HepG2 (cell line): ENCODE results near the gene JAGN1. TPM values are rescaled to one million over a fixed set of nuclear protein-coding genes. Genes with fewer than 3 reads are reported as not detected.
A peak's percentile ranks its signal among the peaks of the same experiment; 100 is the strongest.
"Not testable (repeated sequence)": the region's sequence is repeated elsewhere in the genome, so short reads cannot be mapped to it uniquely, and the experiment has no call there.

ENCODE experiments used
- ATAC-seq: fragments of 200-7000 bp; cut with Tn5 transposase; 3 replicates; pipeline ENCODE4 v1.9.1; 2020; ENCODE audit warnings: mild to moderate bottlenecking, moderate library complexity
- BruUV-seq: library from RNA; stranded (reverse); fragments of 400-500 nt; replicated peaks from 2 replicates; lab custom pipeline; 2021; lab: Mats Ljungman, UMichigan
- CTCF ChIA-PET: fragments of 300-600 bp; formaldehyde crosslinking; extraction: SDS; loops from one replicate; lab custom pipeline; 2021; ENCODE audit warnings: low total read pairs, inconsistent platforms, low intra/inter-chr PET ratio; lab: Yijun Ruan, JAX
- POLR2A ChIA-PET: fragments of 350-600 bp; sonication (Branson Sonifier 250); formaldehyde crosslinking; loops from one replicate; lab custom pipeline; 2020; ENCODE audit warnings: antibody characterized with exemption, inconsistent platforms; lab: Yijun Ruan, JAX
- DNase-seq: peaks from one replicate; pipeline ENCODE4 v3.0.0-alpha.2; 2015; ENCODE audit warnings: low spot score
- FAIRE-seq: peaks from 3 replicates; lab custom pipeline; 2011; peaks lifted over from hg19 to GRCh38; lab: Jason Lieb, UNC
- H2AFZ ChIP-seq: one replicate; pipeline ENCODE4 v1.6.1; 2011; ENCODE audit warnings: low read length, inconsistent platforms
- H3K27ac ChIP-seq: fragments of 300-600 bp; 3 replicates; pipeline ENCODE4 v1.8.0; 2011; ENCODE audit warnings: mixed run types, mild to moderate bottlenecking, mixed read lengths, low read length, inconsistent platforms; ENCODE audit not compliant: insufficient read depth; ENCODE audit errors: extremely low read length
- H3K27me3 ChIP-seq, 2 experiments: fragments of 200-600 bp in 1 of 2; 2 replicates in 1 of 2; 3 replicates in 1 of 2; pipeline versions ENCODE4 v1.6.0 to v1.8.0; 2011; ENCODE audit warnings: low read length in 2 of 2, mild to moderate bottlenecking in 2 of 2, moderate library complexity in 2 of 2, inconsistent platforms in 1 of 2; ENCODE audit not compliant: insufficient read depth in 2 of 2, control insufficient read depth in 1 of 2
- H3K36me3 ChIP-seq, 2 experiments: fragments of 200-600 bp in 1 of 2; replicated peaks in 1 of 2; 2 replicates in 1 of 2; 3 replicates in 1 of 2; pipeline versions ENCODE4 v1.5.1 to v1.8.0; 2011; ENCODE audit warnings: low read length in 2 of 2, inconsistent platforms in 1 of 2; ENCODE audit not compliant: insufficient read depth in 2 of 2, control insufficient read depth in 1 of 2
- H3K4me1 ChIP-seq: 2 replicates; pipeline ENCODE4 v1.5.1; 2012; ENCODE audit warnings: low read length, inconsistent platforms; ENCODE audit not compliant: insufficient read depth
- H3K4me2 ChIP-seq: 2 replicates; pipeline ENCODE4 v1.6.0; 2011; ENCODE audit warnings: low read depth, low read length, inconsistent platforms
- H3K4me3 ChIP-seq, 3 experiments: fragments of 200-600 bp in 1 of 3; sonication (generic), shearing (Covaris generic) in 1 of 3; replicated peaks in 1 of 3; 2 replicates each; pipeline ENCODE4 v1.5.1; 2011 to 2016; ENCODE audit warnings: low read length in 3 of 3, inconsistent platforms in 2 of 3, low read depth in 2 of 3, mild to moderate bottlenecking in 2 of 3, control low read depth in 1 of 3, mixed read lengths in 1 of 3; ENCODE audit not compliant: insufficient read depth in 1 of 3
- H3K79me2 ChIP-seq: one replicate; pipeline ENCODE4 v1.6.1; 2011; ENCODE audit warnings: low read length, inconsistent platforms; ENCODE audit not compliant: insufficient read depth
- H3K9ac ChIP-seq: 2 replicates; pipeline ENCODE4 v1.6.0; 2011; ENCODE audit warnings: mild to moderate bottlenecking, low read depth, low read length, inconsistent platforms; ENCODE audit not compliant: insufficient read depth
- H3K9me3 ChIP-seq: 2 replicates; pipeline ENCODE4 v1.5.1; 2012; ENCODE audit warnings: mild to moderate bottlenecking, low read length
- H4K20me1 ChIP-seq: 2 replicates; pipeline ENCODE4 v1.6.0; 2011; ENCODE audit warnings: inconsistent platforms, mild to moderate bottlenecking, low read length, moderate library complexity; ENCODE audit not compliant: insufficient read depth
- CEBPG ChIP-seq: IDR thresholded peaks from 2 replicates; pipeline ENCODE4 v1.6.1; 2016
- CHD4 ChIP-seq: fragments of 200-600 bp; sonication (generic); IDR thresholded peaks from 2 replicates; pipeline ENCODE4 v1.7.0; 2017; ENCODE audit warnings: mild to moderate bottlenecking, low read length, borderline replicate concordance
- ELF3 ChIP-seq: IDR thresholded peaks from 2 replicates; pipeline ENCODE4 v1.6.1; 2016; ENCODE audit warnings: missing genetic modification reagents, missing compliant biosample characterization
- FOXK2 ChIP-seq: fragments of 450-650 bp; IDR thresholded peaks from 2 replicates; pipeline ENCODE4 v1.6.1; 2016
- FOXP1 ChIP-seq, 2 experiments: fragments of 450-650 bp in 1 of 2; IDR thresholded peaks; 2 replicates each; pipeline ENCODE4 v1.6.1; 2017 to 2018; ENCODE audit warnings: antibody characterized with exemption in 1 of 2
- GMEB1 ChIP-seq: sonication (generic); formaldehyde crosslinking; IDR thresholded peaks from 2 replicates; pipeline ENCODE4 v1.5.1; 2020; ENCODE audit warnings: missing genetic modification reagents, mild to moderate bottlenecking, borderline replicate concordance
- IRF2 ChIP-seq: IDR thresholded peaks from 2 replicates; pipeline ENCODE4 v1.6.1; 2018; ENCODE audit warnings: missing genetic modification reagents, missing compliant biosample characterization
- MED1 ChIP-seq: sonication (generic); formaldehyde crosslinking; IDR thresholded peaks from 2 replicates; pipeline ENCODE4 v1.4.0; 2020; ENCODE audit warnings: missing genetic modification reagents
- MXI1 ChIP-seq: IDR thresholded peaks from 3 replicates; pipeline ENCODE4 v1.6.1; 2012; ENCODE audit warnings: low read depth, low read length, inconsistent platforms, borderline replicate concordance
- POLR2A ChIP-seq, 2 experiments: IDR thresholded peaks; 2 replicates each; pipeline ENCODE4 v1.6.1; 2011; ENCODE audit warnings: low read depth in 2 of 2, low read length in 2 of 2, mild to moderate bottlenecking in 1 of 2, moderate library complexity in 1 of 2; ENCODE audit not compliant: insufficient read depth in 1 of 2
- RFX1 ChIP-seq: fragments of 450-650 bp; IDR thresholded peaks from 2 replicates; pipeline ENCODE4 v1.6.1; 2017
- SALL1 ChIP-seq: sonication (generic); formaldehyde crosslinking; IDR thresholded peaks from 2 replicates; pipeline ENCODE4 v1.8.0; 2022; ENCODE audit warnings: mild to moderate bottlenecking, missing genetic modification reagents
- ZMYM3 ChIP-seq: sonication (generic); formaldehyde crosslinking; IDR thresholded peaks from 2 replicates; pipeline ENCODE4 v1.5.1; 2020; ENCODE audit warnings: mild to moderate bottlenecking, missing genetic modification reagents
- ZNF121 ChIP-seq: sonication (generic); formaldehyde crosslinking; IDR thresholded peaks from 2 replicates; pipeline ENCODE4 v1.5.0; 2020; ENCODE audit warnings: mild to moderate bottlenecking, missing genetic modification reagents
- WGBS: methylation state at CpG from one replicate; pipeline ENCODE4 v1.1.6; 2017; ENCODE audit warnings: low lambda C conversion rate; 5-methylcytosine and 5-hydroxymethylcytosine counted together
- in situ Hi-C: cut with HindIII; loops from 2 replicates; pipeline ENCODE4 v1.10.0; 2017; ENCODE audit warnings: low pct_unique_long_range_greater_than_20kb; ENCODE audit not compliant: extremely low pct_ligation_motif_present
- intact Hi-C: fragments of 100-400 bp; cut with micrococcal nuclease; formaldehyde crosslinking; loops from one replicate; pipeline ENCODE4 v1.10.0; 2022; ENCODE audit not compliant: unreplicated experiment
- polyA plus RNA-seq, 8 experiments: library from polyadenylated mRNA; depleted of rRNA in 3 of 8; stranded (reverse) in 7 of 8; unstranded in 1 of 8; fragments of >200 nt; fragmentation: Illumina TruSeq in 4 of 8; extraction: Trizol in 4 of 8; gene quantifications; 2 replicates each; pipeline versions ENCODE4 v1.2.1 to v1.2.3, GENCODE V29; 2011 to 2016; ENCODE audit warnings: low read depth in 4 of 8, missing spikeins in 1 of 8, mixed read lengths in 1 of 8; ENCODE audit not compliant: insufficient read depth in 1 of 8
- total RNA-seq, 5 experiments: library from RNA; depleted of rRNA; stranded (reverse); fragments of >200 nt; fragmentation: Illumina TruSeq; extraction: Trizol; gene quantifications; 2 replicates each; pipeline ENCODE4 v1.2.3, GENCODE V29; 2016; ENCODE audit warnings: low read depth in 1 of 5
- TF ChIP-seq, protein P1 (sequence below): IDR thresholded peaks from 2 replicates; pipeline ENCODE4 v1.6.1; 2016

The JAGN1 gene
- total and polyA plus RNA-seq, 2 of the 13 experiments (the other 11 are each of a cell fraction or from before 2014, with no cell fraction given) = 49.9 to 50.9 TPM

DNA sequence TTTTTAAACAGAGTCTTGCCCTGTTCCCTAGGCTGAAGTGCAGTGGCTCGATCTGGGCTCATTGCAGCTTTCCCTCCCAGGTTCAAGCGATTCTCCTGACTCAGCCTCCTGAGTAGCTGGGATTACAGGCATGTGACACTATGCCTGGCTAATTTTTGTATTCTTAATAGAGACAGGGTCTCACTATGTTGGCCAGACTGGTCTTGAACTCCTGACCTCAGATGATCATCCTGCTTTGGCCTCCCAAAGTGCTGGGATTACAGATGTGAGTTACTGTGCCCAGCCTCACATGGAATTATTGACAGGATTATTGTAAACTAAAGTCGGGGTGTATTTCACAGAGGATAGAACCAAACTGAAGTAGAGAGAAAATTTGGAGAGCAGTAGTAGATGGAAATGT, 5.3 kb downstream of the JAGN1 start:
- 0 out of 2 replicates have a peak, but pooled peaks have one; percentile 60 for TF ChIP-seq ZNF121
- TF ChIP-seq POLR2A (IDR thresholded peaks at IDR 0.05; ENCODE audit: insufficient read depth in 1 of 2, low read depth in 2 of 2, low read length in 2 of 2) = 0 out of 4 replicates have a peak, but pooled peaks of 1 of the 2 experiments have one; percentile 18
- H3K9ac ChIP-seq, H3K4me2 ChIP-seq, CTCF ChIA-PET, ATAC-seq, H3K36me3 ChIP-seq, H4K20me1 ChIP-seq, H3K4me3 ChIP-seq, DNase-seq, H3K9me3 ChIP-seq, H2AFZ ChIP-seq, BruUV-seq, H3K27me3 ChIP-seq: not testable (repeated sequence)
- Histone ChIP-seq H3K4me1 (peaks cover 74% of the 10 kb centered on the region), H3K27ac (peak overlapping the region; percentile 100), H3K79me2 (peaks cover 23% of the 10 kb centered on the region)
- peak; percentile 30 for FAIRE-seq
- intact Hi-C loops (loop anchor here (5.0 kb wide), 1 partner anchor 37 kb away; the partner anchor contains the start of gene CRELD1), in situ Hi-C loops (loop anchor here (5.0 kb wide), 1 partner anchor 33 kb away; no protein-coding TSS in a partner anchor)
- 89% methylated on average over 3 of the region's 3 CpGs for WGBS
- POLR2A ChIA-PET = interaction anchor here (1.3 to 1.4 kb wide), 2 partner anchors 31 to 56 kb away, joined by 3 read pairs; no protein-coding TSS in a partner anchor

DNA sequence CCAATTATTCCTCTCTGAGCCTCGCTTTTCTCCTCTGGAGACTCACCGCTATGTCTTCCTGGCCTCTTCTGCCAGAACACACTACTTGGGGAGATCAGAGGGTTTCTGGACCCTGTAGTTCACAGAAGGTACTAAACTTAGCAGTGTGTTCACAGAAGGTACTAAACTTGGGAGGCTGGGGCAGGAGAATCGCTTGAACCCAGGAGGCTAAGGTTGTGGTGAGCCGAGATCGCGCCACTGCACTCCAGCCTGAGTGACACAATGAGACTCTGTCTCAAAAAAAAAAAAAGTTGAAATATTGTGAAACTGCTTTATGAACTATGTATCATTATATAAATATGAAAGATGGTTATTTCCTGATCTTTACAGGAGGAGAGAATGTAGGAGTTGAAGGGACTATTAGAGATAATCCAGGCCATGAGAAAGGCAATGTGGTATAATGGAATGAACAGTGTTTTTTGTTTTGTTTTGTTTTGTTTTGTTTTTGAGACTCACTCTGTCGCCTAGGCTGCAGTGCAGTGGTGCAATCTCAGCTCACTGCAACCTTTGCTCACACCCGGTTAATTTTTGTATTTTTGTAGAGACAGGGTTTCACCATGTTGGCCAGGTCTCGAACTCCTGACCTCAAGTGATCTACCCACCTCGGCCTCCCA, 6.5 kb downstream of the JAGN1 start:
- intact Hi-C loops (loop anchor here (5.0 kb wide), 1 partner anchor 35 kb away; the partner anchor contains the start of gene CRELD1), in situ Hi-C loops (loop anchor here (5.0 kb wide), 1 partner anchor 35 kb away; no protein-coding TSS in a partner anchor)
- not testable (repeated sequence) for FAIRE-seq; BruUV-seq; H3K27me3 ChIP-seq; H2AFZ ChIP-seq; H4K20me1 ChIP-seq; H3K9me3 ChIP-seq; H3K36me3 ChIP-seq; TF ChIP-seq FOXP1 (CRISPR knock-in tag; IDR thresholded peaks at IDR 0.05)
- Histone ChIP-seq H3K9ac (peak overlapping the region; percentile 85), H3K4me2 (peak overlapping the region; percentile 98), H3K4me3 (peak overlapping the region in 1 of 3 experiments; percentile 67; a peak in 1 of 6 replicates), H3K79me2 (peaks cover 11% of the 10 kb centered on the region), H3K4me1 (peaks cover 82% of the 10 kb centered on the region), H3K27ac (peak overlapping the region; percentile 100)
- DNase-seq (peak; percentile 50), ATAC-seq (peak; percentile 14)
- ChIA-PET POLR2A (interaction anchor here (1.0 to 9.3 kb wide), 15 partner anchors 7 to 104 kb away, joined by 3 to 298 read pairs (median 6); partner anchors contain the start of genes ARPC4, CIDEC, CRELD1 and IL17RC), CTCF (interaction anchor here (1.3 kb wide), 1 partner anchor 50 kb away, joined by 3 read pairs; no protein-coding TSS in a partner anchor)
- 26% methylated on average over 10 of the region's 10 CpGs for WGBS
- TF ChIP-seq, protein P1, sequence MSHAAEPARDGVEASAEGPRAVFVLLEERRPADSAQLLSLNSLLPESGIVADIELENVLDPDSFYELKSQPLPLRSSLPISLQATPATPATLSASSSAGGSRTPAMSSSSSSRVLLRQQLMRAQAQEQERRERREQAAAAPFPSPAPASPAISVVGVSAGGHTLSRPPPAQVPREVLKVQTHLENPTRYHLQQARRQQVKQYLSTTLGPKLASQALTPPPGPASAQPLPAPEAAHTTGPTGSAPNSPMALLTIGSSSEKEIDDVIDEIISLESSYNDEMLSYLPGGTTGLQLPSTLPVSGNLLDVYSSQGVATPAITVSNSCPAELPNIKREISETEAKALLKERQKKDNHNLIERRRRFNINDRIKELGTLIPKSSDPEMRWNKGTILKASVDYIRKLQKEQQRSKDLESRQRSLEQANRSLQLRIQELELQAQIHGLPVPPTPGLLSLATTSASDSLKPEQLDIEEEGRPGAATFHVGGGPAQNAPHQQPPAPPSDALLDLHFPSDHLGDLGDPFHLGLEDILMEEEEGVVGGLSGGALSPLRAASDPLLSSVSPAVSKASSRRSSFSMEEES (CRISPR knock-in tag) = 0 out of 2 replicates have a peak, but pooled peaks have one; percentile 16
- TF ChIP-seq MXI1 (peak; percentile 18; the same call in 1 of the 3 replicates), ZMYM3 (CRISPR knock-in tag) (peak; percentile 76; the same call in 1 of the 2 replicates), SALL1 (CRISPR knock-in tag) (peak; percentile 13; the same call in 1 of the 2 replicates), FOXP1 (IDR thresholded peaks at IDR 0.05) (peak; percentile 8; the same call in 1 of the 2 replicates), IRF2 (CRISPR knock-in tag) (0 out of 2 replicates have a peak, but pooled peaks have one; percentile 6), MED1 (CRISPR knock-in tag) (peak; percentile 20; the same call in 1 of the 2 replicates), GMEB1 (CRISPR knock-in tag) (0 out of 2 replicates have a peak, but pooled peaks have one; percentile 9), FOXK2 (0 out of 2 replicates have a peak, but pooled peaks have one; percentile 41), RFX1 (peak; percentile 82), CEBPG (CRISPR knock-in tag) (peak; percentile 63), CHD4 (peak; percentile 93), ELF3 (CRISPR knock-in tag) (0 out of 2 replicates have a peak, but pooled peaks have one; percentile 22)
